Right kidney (tissue), 1 donor: ENCODE measurements around the gene EN2.
"Not testable (repeated sequence)": the region's sequence is repeated elsewhere in the genome, so short reads cannot be mapped to it uniquely, and the experiment has no call there.

Source experiments
- DNase-seq: peaks from one replicate; pipeline ENCODE4 v3.0.0-alpha.2; 2016

EN2 gene

DNA sequence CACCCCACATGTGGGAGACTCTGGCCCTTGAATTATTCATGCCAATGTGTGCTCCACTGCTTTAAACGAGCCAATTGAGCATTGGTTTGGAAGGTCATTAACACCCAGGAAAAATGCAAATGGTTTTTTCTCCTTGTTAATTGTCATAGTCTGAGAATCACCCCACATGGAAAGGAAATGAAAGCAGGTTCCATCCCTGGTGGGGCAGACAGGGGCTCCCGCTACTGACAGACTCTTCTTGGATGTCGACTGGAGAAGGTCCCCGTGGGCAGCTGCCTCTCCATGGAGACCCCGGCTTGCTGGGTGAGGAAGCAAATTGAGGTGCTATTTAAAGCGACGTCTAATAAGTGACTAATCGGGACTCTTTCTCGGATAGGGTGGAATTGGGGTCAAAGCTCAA lies 32.0 kb upstream of the EN2 start:
- no peak for DNase-seq

DNA sequence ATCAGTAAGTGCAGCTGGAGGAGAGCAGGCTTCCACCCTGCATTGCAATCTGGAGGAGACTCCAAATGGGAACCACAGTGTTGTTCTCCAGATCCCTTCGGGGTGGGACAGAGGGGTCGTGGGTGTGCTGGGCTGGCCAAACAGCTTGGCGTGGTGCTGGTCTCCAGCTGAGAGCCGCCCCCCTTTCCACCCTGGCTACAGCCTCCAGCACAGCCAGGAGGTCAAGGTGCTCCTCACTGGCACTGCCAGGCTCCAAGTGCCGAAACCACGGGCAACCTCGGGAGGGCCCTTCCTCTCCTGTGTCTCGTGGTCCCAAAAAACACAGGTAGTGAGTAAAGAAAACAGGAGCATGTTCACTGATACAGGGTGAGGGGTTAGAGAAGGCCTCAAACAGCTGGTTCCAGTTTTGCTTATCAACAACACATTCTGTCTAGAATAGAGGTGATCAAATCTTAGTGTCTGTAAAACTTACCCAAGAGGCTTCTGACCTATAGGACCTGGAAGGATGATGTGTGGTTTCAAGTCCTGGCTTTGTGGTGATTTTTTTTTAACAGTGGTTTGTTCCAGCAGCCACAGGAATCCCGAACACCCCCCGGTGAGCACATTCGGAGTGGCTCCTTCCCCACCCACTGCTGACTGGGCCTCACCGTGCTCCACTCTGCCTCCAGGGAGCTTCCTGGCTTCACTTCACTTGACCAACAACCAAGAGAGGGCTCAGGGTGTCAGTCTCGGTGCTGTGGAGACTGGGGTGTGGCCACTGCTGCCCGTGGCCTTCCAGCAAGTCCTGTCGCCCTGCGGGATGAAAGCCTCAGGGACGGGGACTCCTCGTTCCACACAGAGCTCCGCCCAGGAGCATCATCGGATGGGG lies 31.2 kb upstream of the EN2 start:
- DNase-seq, result no peak

DNA sequence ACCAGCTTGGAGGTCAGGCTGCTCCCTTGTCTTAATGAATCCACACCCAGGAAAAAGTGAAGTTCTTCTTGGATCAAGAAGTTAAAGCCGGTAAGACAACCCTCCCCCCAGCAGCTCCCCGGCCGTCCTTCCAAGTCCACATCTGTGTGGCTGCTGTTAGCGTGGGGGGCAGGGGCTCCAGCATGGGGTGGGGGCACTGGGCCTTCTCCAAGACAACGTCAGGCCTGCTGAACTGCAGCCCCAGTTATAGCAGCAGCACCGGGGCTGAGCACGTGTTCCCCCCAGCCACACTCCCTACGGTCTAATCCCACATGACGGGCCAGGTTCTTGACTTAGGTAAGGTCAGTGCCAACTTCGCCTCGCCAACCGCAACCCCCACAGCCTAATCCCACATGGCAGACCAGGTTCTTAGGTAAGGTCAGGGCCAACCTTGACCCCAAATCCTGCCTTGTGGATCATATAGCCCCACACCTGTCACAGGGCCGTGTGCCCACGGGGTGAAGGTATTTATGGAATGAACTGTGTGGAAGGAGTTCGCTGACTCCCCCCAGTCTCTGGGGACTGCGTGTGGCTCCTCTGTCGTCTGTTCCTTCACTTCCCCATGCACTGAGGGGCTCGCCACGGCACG lies 30.4 kb upstream of the EN2 start:
- DNase-seq, result no peak

DNA sequence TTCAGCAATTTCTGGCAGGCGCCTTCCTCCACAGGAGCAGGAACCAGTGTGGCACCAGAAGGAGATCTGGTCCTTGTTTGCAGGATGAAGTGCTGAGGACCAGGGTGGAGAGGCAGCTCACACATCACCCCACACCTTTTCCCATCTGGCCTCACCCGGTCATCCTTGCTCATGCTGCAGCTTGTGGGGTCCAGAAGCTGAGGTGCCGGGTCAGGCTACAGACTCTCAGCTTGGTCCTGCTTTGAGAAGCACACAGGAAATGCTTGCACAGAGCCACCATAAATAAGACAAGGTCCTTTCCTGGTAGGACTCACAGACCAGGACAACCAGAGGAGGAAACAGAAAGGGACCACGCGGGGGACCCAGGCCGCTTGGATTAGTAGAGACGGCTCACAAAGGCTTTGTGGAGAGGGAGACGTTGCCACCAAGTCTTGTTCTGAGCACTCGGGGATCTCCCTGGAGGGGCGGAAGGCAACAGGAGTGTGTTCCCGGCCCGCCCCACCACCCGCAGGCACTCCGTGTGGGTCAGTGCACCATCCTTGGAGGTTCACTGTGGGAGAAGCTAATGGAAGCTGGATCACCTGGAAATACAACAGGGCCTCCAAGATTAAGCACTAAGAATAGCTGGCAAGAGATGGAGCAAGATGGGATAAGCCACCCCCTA lies 29.6 kb upstream of the EN2 start:
- DNase-seq, result no peak

DNA sequence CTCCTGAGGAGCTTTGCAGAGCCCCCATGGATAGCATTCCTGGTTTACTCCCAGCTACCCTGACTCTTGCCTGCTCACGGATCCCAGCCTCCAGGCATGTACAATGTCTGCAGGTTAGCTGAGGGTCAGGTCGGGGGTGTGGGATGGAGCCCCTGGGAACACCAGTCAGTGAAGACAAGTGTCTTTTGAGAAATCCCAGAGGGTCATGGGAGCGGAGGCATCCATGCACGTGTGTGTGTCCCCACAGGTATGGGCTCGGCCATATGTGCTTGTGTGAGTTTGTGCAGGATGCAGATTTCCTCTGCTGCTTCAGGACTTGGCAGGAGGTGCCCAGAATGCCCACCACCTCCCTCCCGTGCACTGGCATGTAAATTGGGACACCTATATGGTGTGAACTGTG lies 28.3 kb upstream of the EN2 start:
- DNase-seq, result no peak

DNA sequence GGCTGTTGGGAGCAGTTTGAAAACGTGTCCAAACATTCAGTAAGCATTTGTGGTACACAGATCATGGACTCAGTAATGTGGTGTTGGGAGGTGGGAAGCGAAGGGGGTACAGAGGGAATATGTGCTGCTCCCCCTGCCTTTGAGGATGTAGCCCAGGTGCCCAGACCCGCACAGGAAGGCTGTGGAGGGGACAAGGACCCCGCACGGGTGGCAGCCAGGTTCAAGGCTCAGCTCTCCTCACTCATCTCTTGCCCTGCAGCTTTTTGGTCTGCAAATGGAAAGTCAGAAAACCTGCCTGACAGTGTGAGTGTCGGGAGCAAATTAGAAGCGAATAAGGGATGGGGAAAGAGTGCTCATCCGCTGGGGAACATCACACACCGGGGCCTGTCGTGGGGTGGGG lies 27.3 kb upstream of the EN2 start:
- no peak for DNase-seq

DNA sequence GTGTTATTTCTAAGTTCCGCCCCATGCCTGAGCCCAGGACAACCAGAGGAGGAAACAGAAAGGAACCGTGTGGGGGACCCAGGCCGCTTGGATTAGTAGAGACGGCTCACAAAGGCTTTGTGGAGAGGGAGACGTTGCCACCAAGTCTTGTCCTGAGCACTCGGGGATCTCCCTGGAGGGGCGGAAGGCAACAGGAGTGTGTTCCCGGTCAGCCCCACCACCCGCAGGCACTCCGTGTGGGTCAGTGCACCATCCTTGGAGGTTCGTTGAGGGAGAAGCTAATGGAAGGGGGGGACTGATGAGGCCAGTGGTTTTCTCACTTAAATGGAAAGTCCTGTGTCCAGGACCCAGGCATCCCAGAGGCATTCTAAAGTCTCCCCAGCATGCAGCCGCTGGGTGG lies 26.7 kb upstream of the EN2 start:
- no peak for DNase-seq

DNA sequence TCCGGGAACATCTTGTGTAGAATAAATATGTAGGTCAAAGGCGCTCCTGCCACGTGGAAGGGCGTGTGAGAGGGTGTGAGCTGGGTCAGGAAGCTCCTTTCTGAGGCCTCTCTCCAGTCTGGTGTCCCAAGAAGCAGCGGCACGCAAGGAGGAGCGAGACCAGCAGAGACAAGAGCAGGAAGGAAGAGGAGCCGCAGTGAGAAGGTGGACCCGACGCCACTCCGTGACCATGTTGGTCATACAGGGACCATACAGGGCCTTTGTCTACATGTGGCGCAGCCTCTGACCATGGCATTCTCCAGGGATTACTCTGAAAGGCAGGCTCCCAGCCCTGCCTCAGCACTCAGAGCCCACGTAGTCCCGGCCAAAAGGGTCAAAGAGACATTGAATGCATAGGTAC lies 26.2 kb upstream of the EN2 start:
- no peak for DNase-seq

DNA sequence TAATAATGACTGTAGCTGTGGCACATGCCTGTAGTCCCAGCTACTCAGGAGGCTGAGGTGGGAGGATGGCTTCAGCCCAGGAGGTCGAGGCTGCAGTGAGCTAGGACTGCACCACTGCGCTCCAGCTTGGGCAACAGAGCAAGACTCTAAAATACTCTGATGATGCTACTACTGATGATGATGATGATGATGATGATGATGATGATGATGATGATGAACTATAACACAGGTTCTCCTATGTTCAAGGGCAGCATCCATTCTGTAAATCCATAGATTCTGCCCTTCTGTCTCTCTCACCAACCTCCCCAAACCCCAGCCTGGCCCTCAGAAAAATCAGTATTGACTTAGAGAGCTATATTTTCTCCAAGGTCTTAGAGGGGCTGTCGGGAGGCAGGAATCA lies 22.8 kb upstream of the EN2 start:
- DNase-seq, result no peak

DNA sequence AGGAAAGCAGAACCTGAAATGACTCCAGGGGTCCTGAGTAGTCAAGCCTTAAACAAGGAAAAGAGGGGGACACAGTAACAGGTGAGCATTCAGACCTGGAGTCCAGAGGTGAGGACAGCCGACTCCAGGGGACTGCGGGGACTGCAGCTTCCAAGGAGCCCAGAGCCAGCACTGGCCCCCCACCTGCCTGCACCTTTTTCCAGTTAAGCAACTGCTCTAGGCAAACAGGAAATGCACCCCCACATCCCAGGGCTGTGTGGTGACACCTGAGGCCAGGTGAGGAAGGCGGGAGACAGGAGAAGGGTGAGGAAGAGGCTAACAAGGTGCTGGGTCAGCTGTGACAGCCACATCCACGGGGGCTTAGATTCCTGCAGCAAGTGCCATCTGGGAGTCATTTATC lies 20.1 kb upstream of the EN2 start:
- no peak for DNase-seq

DNA sequence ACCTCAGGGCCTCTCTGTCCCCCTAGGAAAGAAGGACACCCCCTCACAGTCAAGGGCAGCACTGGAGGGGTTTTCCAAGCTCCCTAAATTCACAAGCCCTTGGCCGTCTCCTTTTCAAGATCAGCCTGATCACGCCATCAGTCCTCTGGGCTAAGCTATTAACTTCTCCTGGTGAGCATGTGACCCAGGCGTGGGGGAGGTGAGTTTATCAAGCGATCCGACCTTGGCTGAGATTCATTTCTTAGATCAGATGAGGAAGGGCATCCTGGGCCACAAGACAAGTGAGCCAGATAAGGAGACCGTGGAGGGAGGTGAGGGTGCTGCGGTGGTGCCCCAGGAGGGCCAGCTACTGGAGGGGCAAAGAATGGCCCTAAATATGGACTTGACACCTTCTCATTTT lies 19.2 kb upstream of the EN2 start:
- DNase-seq, result no peak

DNA sequence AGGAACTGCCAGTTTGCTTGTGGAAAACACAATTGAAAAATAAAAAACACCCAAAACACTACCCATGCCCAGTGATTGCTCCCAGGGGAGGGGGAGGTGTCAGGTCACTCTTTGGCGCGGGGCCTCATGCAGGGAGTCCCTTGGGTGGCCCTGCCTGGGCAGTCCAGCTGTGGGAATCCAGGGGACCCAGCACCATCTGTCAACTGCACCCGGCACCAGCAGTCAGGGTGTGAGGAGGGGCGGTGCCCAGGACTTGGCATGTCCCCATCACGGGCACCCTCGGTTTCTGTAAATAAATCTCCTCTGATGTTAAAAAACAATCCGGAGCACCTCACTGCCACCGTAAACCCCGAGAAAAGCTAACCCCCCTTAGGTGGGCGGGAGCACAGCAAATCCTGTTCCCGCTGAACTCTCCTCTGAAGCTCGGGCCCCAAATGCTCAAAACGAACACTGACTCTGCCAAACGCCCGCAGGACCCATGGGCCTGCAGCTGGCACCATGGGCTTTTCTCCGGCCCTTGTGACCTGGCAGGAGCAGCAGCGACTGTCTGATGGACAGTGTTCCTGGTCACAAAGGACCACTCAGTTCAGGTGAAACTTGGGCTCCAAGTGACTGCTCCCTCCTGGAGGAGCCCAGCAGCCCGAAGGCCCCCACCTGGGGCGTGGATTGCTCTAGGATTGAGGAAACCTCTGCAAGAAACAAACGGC lies 18.5 kb upstream of the EN2 start:
- DNase-seq, result no peak

DNA sequence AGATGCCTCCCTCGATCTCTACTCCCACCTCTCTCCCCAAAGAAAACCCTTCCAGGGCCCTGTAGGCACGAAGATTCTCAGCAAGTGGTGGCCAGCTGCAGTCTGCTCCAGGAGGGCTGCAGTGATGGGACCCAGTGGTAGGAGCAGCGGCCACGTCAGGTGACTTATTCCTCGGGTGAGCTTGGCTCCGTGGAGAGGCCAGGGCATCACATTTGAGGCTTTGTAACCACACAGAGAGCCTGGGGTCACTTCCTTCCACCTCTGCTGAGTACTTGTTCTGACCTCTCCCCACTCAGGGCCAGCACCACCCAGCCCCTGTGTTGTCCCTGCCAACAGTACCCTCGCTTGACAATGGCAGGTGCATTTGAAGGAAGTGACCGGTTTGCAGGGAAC lies 17.9 kb upstream of the EN2 start:
- no peak for DNase-seq

DNA sequence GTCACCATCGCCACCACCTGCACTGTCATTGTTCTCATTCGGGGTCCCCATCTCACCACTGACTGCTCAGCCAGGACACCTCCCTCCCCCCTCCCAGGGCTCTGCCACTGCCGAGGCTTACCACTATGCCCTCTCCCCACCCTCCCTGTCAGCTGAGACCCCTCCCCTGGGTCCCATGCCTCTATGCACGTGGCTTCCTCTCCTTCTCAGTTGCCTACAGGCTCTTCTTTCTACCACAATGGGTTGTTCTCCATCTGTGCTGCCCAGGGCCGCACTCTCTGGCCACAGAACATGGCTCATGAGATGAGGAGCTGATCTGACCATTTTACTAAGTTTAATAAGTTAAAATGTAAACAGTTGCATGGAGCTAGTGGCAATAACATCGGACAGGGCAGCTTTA lies 16.1 kb upstream of the EN2 start:
- DNase-seq, result no peak

DNA sequence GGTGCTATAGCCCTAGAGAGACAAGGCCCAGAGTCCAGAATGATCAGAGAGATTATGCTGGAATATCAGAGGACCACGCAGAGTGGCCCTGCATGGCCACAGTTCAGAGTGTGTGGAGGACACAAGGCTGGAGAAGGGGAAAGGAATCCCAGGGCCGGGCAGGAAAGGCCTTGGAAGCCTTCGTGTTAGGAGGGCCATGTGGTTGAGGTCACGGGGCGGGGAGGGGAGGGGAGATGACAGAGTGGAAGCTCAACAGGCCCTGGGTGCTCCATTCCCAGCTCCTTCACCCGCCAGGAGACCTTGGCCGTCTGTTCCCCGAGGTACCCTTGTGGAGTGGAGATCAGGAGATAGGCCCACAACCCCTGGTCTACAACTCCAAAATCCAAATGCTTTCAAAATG lies 13.2 kb upstream of the EN2 start:
- no peak for DNase-seq

DNA sequence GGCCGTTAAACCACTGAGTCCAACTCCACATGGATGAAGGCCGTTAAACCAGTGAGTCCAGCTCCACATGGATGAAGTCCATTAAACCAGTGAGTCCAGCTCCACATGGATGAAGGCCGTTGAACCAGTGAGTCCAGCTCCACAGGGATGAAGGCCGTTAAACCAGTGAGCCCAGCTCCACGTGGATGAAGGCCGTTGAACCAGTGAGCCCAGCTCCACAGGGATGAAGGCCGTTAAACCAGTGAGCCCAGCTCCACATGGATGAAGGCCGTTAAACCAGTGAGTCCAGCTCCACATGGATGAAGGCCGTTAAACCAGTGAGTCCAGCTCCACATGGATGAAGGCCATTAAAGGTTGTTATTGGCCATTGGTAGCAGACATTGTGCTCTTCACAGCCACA lies 12.3 kb upstream of the EN2 start:
- not testable (repeated sequence) for DNase-seq

DNA sequence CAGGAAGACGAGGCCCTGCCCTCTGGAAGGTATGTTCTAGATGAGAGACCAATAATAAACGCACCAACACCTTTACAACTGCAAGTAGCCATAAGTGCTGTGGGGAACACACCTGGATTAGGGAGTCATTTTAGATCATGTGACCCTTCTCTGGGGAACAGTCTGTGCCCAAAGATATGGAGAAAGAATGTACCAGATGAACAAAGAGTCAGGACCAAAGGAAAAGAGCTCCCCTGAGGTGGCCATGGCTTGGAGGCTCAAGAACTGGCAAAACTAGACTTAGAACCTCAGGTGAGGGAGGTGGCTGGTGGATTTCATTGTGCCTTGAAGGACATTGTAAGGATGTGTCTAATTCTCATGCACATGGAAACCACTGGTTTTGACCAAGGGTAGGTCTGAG lies 10.3 kb upstream of the EN2 start:
- no peak for DNase-seq

DNA sequence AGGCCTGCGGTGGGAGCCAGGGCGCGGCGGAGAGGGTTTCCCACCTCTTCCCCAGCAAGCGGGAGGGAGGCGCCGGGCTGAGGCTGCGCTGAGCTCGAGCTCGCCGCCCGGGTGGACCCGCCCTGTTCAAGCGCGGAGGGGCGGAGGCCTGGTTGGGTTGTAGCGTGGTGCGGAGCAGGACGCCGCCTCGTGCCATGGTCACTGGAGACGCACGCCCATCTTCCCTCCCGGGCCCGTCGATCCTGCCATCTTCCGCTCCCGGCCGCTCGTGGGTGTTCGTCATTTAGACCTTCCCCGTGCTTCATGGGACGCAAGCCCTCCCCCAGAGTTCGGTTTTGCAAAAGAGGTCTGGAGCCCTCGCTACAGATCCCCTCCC lies 9.3 kb upstream of the EN2 start:
- peak; percentile 26 for DNase-seq

DNA sequence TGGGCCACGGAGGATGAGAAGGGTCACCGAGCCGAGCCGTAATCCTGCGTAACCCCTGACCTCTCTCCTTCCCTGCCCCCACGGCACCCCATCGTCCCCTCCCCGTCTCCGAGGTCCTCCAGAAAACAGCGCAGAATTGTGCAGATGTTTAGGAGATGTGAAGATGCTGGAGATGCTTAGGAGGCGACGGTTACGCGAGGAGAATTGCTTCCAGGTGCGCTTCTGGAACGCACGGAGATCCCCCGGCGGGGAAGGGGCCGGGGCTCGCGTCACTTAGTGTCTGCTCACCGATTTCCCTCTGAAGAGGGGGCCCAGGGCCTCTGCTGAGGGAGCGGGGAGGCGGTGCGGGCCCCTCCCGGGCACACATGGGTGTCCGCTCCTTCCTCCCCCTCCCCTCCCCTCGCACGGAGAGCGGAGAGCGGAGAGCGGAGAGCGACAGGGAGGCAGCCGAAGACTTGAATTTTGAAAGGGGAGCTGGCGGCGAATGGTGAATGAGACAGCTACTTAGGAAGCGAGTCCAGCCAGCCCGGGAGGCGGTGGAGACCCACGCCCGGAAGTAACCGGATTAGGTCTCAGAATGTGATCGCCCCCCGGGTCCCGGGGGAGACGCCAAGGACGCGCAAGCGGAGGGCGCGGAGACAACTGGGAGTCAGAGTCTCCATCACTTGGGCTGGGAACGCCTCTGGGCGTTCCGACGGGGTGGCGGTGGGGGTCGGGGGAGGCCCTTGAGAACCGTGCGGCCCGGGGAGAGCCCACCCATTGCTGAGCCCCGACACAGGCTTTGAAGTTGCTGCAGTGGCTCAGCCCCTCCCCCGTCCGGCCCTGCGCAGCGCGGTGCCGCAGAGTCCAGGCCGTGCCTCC lies 8.7 kb upstream of the EN2 start:
- DNase-seq, result peak; percentile 52

DNA sequence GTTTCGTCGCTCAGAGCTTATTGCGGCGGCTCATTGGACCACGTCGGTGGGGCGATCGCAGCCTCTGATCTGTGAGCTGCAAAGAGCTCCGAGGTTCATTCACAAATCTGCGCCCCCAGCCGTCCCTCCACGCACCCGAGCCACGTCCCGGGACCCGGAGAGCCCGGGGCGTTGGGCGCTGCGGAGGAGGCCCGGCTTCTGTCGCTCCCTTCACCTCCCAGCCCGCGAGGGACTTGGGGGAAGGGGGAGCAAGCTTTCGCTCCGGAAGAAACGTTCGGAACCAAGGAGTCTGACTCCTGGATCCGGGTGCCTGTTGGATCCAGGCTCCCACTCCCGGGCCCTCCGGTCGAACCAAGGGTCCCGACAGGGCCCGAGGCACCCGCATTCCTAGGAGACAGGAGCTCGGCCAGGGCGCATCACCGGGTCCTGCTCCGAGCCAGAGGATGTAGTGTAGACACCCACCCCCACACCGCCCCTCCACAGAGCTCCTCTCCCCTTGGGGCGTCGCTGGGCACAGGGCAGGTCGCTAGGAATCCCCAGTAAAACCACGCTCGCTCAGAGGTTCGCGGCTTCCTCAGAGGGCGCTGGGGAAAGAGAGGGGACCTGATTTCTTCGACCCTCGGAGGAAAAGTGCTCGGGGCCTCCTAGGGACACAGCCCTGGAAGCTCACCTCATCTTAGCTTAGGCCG lies 7.9 kb upstream of the EN2 start:
- peak; percentile 36 for DNase-seq

DNA sequence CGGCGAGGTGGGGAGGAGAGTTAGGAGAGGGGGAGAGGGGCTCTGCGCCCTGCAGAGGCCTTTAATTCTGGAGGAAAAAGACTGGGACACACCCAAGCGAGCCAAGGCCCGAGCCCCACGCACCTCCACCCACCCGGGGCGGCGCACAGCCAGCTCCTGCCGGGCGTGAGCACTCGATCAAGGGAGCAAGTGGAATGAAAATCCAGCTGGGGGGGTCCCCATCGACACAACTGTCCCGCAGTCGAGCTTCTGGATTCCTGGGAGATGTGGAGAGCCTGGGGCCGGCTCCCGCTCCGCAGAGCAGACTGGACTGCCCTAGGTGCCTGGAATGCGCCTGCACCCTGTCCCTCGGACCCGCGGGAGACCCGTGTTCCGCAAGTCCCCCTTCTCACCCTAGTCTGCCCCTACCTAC lies 7.4 kb upstream of the EN2 start:
- DNase-seq, result no peak
